Measurements from ENCODE around the gene PAX8. TPM values are rescaled to one million over a fixed set of nuclear protein-coding genes. Genes with fewer than 3 reads are reported as not detected.
"Not testable (repeated sequence)": the region's sequence is repeated elsewhere in the genome, so short reads cannot be mapped to it uniquely, and the experiment has no call there.

PAX8 gene
- total and polyA plus RNA-seq, 8 donors, result 0.28 to 6.5 (median 1.1) TPM; not detected in 3

- Histone ChIP-seq H3K27ac (peak overlapping the region; percentile 72 to 89 (median 77)), H3K4me1 (peaks cover 5 to 44% (median 22%) of the 10 kb centered on the region in 4 donors)
- H3K9me3 ChIP-seq; H3K36me3 ChIP-seq; intact Hi-C loops (cut with DNase I; ENCODE audit: low total_unique reads); H3K27me3 ChIP-seq; H3K4me3 ChIP-seq: not testable (repeated sequence)
- WGBS, 5 donors, result 32 to 74% (median 41%) methylated on average over 4 to 5 of the region's 5 CpGs
- DNase-seq, result peak; percentile 80 to 85
- peak in 2 of 3 donors; percentile 40 to 41 for TF ChIP-seq POLR2AphosphoS5 (IDR thresholded peaks at IDR 0.05)
These were observed 10.0 kb upstream of the PAX8 start for GRCh38 chr2:113288674-113289149.

DNA sequence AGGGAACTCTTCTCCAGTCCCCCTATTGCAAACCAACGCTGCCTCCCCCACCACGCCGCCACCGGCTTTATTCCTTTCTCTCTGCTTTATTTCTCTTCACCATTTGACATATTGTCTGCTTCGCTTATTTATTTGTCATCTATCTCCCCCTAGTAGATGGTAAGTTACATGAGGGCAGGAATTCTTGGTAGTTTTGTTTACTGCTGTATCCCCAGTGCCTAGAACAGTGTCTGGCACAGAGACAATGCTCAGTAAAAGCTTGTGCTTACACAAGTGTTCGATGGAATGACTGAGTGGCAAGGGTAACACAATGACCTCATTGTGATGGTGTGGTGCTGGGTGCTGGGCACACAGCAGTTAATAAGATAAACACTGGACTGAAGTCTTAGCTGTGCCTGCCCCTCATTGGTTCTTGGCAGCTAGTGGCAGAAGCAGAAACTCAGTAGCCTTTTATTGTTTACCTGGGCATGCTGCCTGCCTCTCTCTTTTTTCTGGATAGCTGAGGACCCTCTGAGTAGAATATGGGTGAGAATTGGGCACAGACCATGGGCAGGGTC lies 9.5 kb upstream of the PAX8 start:
- 19 to 33% (median 29%) methylated on average over 4 to 6 of the region's 6 CpGs for WGBS, 5 donors
- intact Hi-C loops (cut with DNase I; ENCODE audit: low total_unique reads); H3K36me3 ChIP-seq; H3K9me3 ChIP-seq; H3K4me3 ChIP-seq; H3K27me3 ChIP-seq: not testable (repeated sequence)
- peak overlapping the region; percentile 72 to 89 (median 77) for H3K27ac ChIP-seq
- DNase-seq, result peak; percentile 46 to 67
- H3K4me1 ChIP-seq, result peaks cover 7 to 49% (median 28%) of the 10 kb centered on the region in 4 donors

GRCh38 chr2:113285816-113286215 lies 7.1 kb upstream of the PAX8 start:
- no peak for TF ChIP-seq POLR2A (IDR thresholded peaks at IDR 0.05)
- no peak for TF ChIP-seq CTCF (IDR thresholded peaks at IDR 0.05)
- no peak for TF ChIP-seq EP300 (IDR thresholded peaks at IDR 0.05)
- TF ChIP-seq POLR2AphosphoS5 (IDR thresholded peaks at IDR 0.05), result no peak
- Histone ChIP-seq H3K9me3 (no peaks in the 10 kb centered on the region), H3K27ac (peak overlapping the region in 3 of 5 donors; percentile 84 to 90 (median 89)), H3K36me3 (no peaks in the 10 kb centered on the region), H3K4me3 (no peak overlapping the region), H3K27me3 (no peaks in the 10 kb centered on the region), H3K4me1 (peaks cover 19 to 60% (median 36%) of the 10 kb centered on the region in 4 donors)
- intact Hi-C loops (cut with DNase I; ENCODE audit: low total_unique reads), result no loop called here
- DNase-seq, result no peak
- WGBS, 5 donors, result 86 to 100% (median 99%) methylated on average over 3 of the region's 3 CpGs

DNA sequence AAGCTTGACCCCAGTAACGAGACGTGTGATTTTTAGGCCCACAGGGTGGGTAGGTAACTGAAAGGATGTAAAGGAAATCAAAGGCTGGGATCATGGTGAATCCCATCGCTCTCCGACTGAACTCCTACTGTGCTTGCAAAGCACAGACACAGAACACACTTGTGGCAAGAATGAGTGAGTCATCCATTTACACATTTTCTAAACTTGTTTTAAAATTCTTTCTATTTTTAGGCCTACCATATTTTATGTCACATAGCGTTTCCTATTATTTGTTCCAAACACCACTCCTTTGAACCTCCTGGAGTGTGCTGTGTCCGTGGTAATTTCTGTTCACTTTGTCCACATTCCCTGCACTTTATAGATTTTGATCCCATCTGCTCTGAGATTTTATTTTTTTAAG lies 6.3 kb upstream of the PAX8 start:
- H3K9me3 ChIP-seq; H3K36me3 ChIP-seq; DNase-seq; H3K4me3 ChIP-seq; intact Hi-C loops (cut with DNase I; ENCODE audit: low total_unique reads); H3K27me3 ChIP-seq: not testable (repeated sequence)
- 70 to 85% (median 79%) methylated on average over 6 of the region's 6 CpGs for WGBS, 5 donors
- H3K4me1 ChIP-seq, result peaks cover 19 to 56% (median 33%) of the 10 kb centered on the region in 4 donors
- H3K27ac ChIP-seq, result peak overlapping the region in 4 of 5 donors; percentile 84 to 90 (median 88)

DNA sequence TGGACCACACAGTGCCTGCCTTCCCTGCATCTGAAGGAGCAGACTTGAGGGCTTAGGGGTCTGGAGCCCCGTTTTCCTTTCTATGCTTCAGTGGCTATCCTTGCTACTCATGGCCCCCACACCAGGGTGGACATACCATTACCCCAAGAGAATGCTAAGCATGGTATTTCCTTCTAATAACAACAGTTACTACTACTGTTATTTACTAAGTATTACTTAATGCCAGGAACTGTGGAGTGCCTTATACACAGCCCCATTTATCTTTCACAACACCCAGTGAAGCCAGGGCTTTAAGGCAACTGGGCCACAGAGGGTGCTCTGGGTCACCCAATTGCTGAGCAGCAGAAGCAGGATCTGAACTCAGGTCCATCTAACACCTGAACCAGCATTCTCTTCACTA lies 5.8 kb upstream of the PAX8 start:
- no peak for DNase-seq
- H3K27ac ChIP-seq, result peak overlapping the region; percentile 84 to 93 (median 89)
- 69 to 91% (median 82%) methylated on average over 1 of the region's 1 CpG for WGBS, 5 donors
- peaks cover 0 to 5% (median 0%) of the 10 kb centered on the region in 3 donors for H3K27me3 ChIP-seq
- intact Hi-C loops (cut with DNase I; ENCODE audit: low total_unique reads), result no loop called here
- peaks cover 19 to 55% (median 33%) of the 10 kb centered on the region in 4 donors for H3K4me1 ChIP-seq
- no peaks in the 10 kb centered on the region for H3K9me3 ChIP-seq
- no peak for TF ChIP-seq POLR2AphosphoS5 (IDR thresholded peaks at IDR 0.05)
- TF ChIP-seq CTCF (IDR thresholded peaks at IDR 0.05), result no peak
- TF ChIP-seq POLR2A (IDR thresholded peaks at IDR 0.05), result no peak
- no peak for TF ChIP-seq EP300 (IDR thresholded peaks at IDR 0.05)
- no peaks in the 10 kb centered on the region for H3K36me3 ChIP-seq
- no peak overlapping the region for H3K4me3 ChIP-seq

GRCh38 chr2:113283704-113284284 lies 5.1 kb upstream of the PAX8 start:
- 16 to 28% (median 21%) methylated on average over 2 to 3 of the region's 3 CpGs for WGBS, 5 donors
- H3K9me3 ChIP-seq, result no peaks in the 10 kb centered on the region
- H3K4me3 ChIP-seq, result no peak overlapping the region
- peaks cover 0 to 11% (median 2%) of the 10 kb centered on the region in 3 donors for H3K27me3 ChIP-seq
- H3K36me3 ChIP-seq, result no peaks in the 10 kb centered on the region
- H3K27ac ChIP-seq, result peak overlapping the region; percentile 84 to 93 (median 89)
- DNase-seq, result peak; percentile 81 to 83
- H3K4me1 ChIP-seq, result peaks cover 19 to 49% (median 30%) of the 10 kb centered on the region in 4 donors
- intact Hi-C loops (cut with DNase I; ENCODE audit: low total_unique reads), result no loop called here
- TF ChIP-seq POLR2AphosphoS5 (IDR thresholded peaks at IDR 0.05) (peak in 2 of 3 donors; percentile 15 to 23), EP300 (IDR thresholded peaks at IDR 0.05) (no peak), CTCF (IDR thresholded peaks at IDR 0.05) (no peak), POLR2A (IDR thresholded peaks at IDR 0.05) (no peak)

Data from stomach (tissue), 9 donors.